SH-SY5Y (cell line): ENCODE data around the gene SH3BGRL2.

Source experiments
- GATA2 ChIP-seq: IDR thresholded peaks from 2 replicates; pipeline ENCODE4 v1.6.1; 2011; ENCODE audit warnings: mild to moderate bottlenecking, low read depth, low read length
- GATA3 ChIP-seq: IDR thresholded peaks from 2 replicates; pipeline ENCODE4 v1.6.1; 2011; ENCODE audit warnings: low read depth, mild to moderate bottlenecking, low read length, moderate library complexity

DNA sequence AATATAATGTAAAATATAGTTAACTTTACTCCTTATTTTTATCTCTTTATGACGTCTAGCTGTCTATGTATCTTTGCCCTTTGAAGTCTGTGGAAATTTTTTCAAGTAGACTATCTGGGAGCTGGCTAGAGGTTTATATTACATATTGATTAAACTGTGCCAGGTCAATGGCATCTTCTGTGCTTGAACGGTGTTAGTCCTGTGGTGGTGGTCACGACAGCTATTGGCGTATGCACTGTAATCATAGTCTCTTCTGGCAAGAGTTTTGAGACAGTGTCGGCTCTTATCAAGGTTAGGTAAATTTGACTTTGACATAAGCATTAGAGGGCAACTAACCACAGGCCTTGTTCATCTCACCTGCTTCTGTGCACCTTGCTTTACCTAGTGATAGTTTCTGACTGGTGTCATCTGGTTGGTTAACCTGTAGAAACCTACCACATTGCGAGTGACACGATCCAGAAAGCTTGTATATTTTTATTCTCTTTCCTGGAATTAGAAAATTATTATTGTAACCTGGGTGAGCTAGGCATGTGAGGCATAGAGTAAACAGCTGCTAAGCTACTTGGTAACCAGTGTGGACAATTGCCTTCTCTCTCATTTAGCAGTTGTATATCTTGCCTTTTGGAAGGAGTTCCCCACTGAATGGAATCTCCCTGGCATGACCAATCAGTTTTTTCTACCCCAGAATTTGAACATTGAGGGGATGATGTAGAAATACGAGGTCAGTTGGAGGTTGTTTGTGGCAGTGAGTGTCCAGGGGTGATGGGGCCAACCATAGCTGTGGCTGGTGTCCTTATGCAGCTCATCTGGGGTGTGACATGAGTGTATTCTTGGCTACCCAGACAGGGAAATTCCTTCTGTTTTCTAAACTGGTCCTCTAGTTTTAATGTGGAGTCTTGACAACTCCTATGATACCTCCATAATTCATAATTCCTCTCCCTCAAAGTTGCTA lies 45.9 kb downstream of the SH3BGRL2 start:
- no peak for TF ChIP-seq GATA2
- no peak for TF ChIP-seq GATA3
